ENCODE data around the gene CEP170B.
"Not testable (repeated sequence)": the region's sequence is repeated elsewhere in the genome, so short reads cannot be mapped to it uniquely, and the experiment has no call there.

DNA sequence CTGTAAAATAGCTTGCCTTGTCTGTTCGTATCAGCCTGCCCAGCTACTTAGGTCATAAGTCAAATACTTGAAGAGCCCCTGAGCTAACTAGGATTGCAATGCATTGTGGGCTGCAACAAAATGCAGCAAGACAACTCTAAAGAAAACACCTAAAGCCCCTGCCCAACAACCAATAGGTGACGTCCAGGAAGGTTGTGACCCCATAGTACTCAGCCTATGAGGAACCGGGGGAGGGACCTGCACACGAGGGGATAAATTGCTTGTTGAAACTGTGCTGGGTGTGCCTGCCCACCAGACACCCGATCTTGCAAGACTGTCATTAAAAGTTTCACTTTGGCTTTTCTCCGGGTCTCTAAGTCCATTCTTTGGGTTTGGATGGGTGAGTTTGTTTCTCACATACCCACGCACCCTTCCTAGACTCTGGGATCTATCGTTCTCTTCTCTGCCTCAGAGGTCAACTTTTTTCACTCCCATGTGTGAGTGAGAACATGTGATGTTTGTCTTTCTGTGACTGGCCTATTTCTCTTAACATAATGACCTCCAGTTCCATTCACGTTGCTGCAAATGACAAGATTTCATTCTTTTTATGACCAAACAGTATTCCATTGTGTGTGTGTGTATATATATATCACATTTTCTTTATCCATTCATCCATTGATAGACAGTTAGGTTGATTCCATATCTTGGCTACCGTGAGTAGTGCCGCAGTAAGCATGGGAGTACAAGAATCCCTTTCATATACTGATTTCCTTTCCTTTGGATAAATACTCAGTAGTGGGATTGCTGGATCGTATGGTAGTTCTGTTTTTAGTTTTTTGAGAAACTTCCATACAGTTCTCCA is 54.3 kb downstream of the CEP170B start:
- TF ChIP-seq CTCF, POLR2A (IDR thresholded peaks at IDR 0.05): not testable (repeated sequence)
